H1 (cell line): ENCODE results near the gene RBM44. TPM values are rescaled to one million over a fixed set of nuclear protein-coding genes. Genes with fewer than 3 reads are reported as not detected.

Experiments used
- CTCF ChIA-PET: fragments of 300-600 bp; sonication (Branson Sonifier 250); formaldehyde crosslinking; loops from one replicate; lab custom pipeline; 2021; ENCODE audit not compliant: partially characterized antibody; lab: Charles Lee
- POLR2A ChIA-PET: fragments of 300-600 bp; sonication (Branson Sonifier 250); formaldehyde crosslinking; loops from one replicate; lab custom pipeline; 2021; ENCODE audit warnings: inconsistent platforms; ENCODE audit not compliant: partially characterized antibody; lab: Charles Lee
- DNase-seq, 2 experiments: peaks; one replicate each; pipeline versions ENCODE4 v3.0.0 to v3.0.0-alpha.2; 2010 to 2022; ENCODE audit warnings: low spot score in 2 of 2, low read depth in 1 of 2, mixed read lengths in 1 of 2
- FAIRE-seq: peaks from 2 replicates; lab custom pipeline; 2011; peaks lifted over from hg19 to GRCh38; lab: Jason Lieb, UNC
- H2AFZ ChIP-seq: 2 replicates; pipeline ENCODE4 v1.8.1; 2012; ENCODE audit warnings: low read length, inconsistent platforms
- H2AK5ac ChIP-seq: 2 replicates; pipeline ENCODE4 v1.6.1; 2013; ENCODE audit warnings: low read depth, low read length
- H2BK120ac ChIP-seq: replicated peaks from 2 replicates; pipeline ENCODE3; 2013; ENCODE audit warnings: low read depth, low read length, inconsistent platforms
- H2BK12ac ChIP-seq: 2 replicates; pipeline ENCODE4 v1.6.1; 2013; ENCODE audit warnings: low read depth, low read length
- H2BK15ac ChIP-seq: 2 replicates; pipeline ENCODE4 v1.6.1; 2013; ENCODE audit warnings: low read length
- H2BK20ac ChIP-seq: 2 replicates; pipeline ENCODE4 v1.6.1; 2013; ENCODE audit warnings: low read length
- H2BK5ac ChIP-seq: 2 replicates; pipeline ENCODE4 v1.6.1; 2013; ENCODE audit warnings: low read depth, low read length
- H3K14ac ChIP-seq: 2 replicates; pipeline ENCODE4 v1.6.1; 2013; ENCODE audit warnings: inconsistent platforms; ENCODE audit not compliant: insufficient read length
- H3K18ac ChIP-seq: 2 replicates; pipeline ENCODE4 v1.6.1; 2013; ENCODE audit warnings: low read length; ENCODE audit errors: extremely low read depth
- H3K23ac ChIP-seq: 2 replicates; pipeline ENCODE4 v1.6.1; 2013; ENCODE audit warnings: inconsistent platforms; ENCODE audit not compliant: insufficient read length
- H3K23me2 ChIP-seq: 2 replicates; pipeline ENCODE4 v1.6.1; 2013; ENCODE audit warnings: low read depth, low read length
- H3K27ac ChIP-seq: 2 replicates; pipeline ENCODE4 v1.6.1; 2011; ENCODE audit warnings: low read depth, low read length, inconsistent platforms
- H3K27me3 ChIP-seq, 4 experiments: replicated peaks in 1 of 4; 1 replicate in 1 of 4; 2 replicates in 3 of 4; pipeline versions ENCODE4 v1.6.1 to v1.8.1; 2011 to 2013; ENCODE audit warnings: low read length in 3 of 4, mild to moderate bottlenecking in 3 of 4, inconsistent platforms in 2 of 4, mixed read lengths in 2 of 4, moderate library complexity in 1 of 4; ENCODE audit not compliant: control insufficient read depth in 3 of 4, insufficient read depth in 3 of 4; ENCODE audit errors: extremely low read depth in 1 of 4
- H3K36me3 ChIP-seq, 4 experiments: 2 replicates each; pipeline versions ENCODE4 v1.6.1 to v1.8.1; 2011 to 2013; ENCODE audit warnings: mild to moderate bottlenecking in 4 of 4, low read length in 3 of 4, moderate library complexity in 2 of 4, control low read depth in 1 of 4, inconsistent platforms in 1 of 4; ENCODE audit not compliant: insufficient read depth in 4 of 4, control insufficient read depth in 2 of 4
- H3K4ac ChIP-seq: replicated peaks from 2 replicates; pipeline ENCODE3; 2013; ENCODE audit warnings: low read length, low read depth, mixed read lengths, inconsistent platforms; ENCODE audit not compliant: insufficient read length
- H3K4me1 ChIP-seq, 4 experiments: replicated peaks in 1 of 4; 1 replicate in 1 of 4; 2 replicates in 3 of 4; pipeline versions ENCODE4 v1.6.1 to v1.8.1; 2011 to 2013; ENCODE audit warnings: low read length in 3 of 4, inconsistent platforms in 2 of 4, mixed read lengths in 1 of 4; ENCODE audit not compliant: insufficient read depth in 4 of 4, control insufficient read depth in 3 of 4
- H3K4me2 ChIP-seq, 2 experiments: 2 replicates each; pipeline versions ENCODE4 v1.6.1 to v1.8.1; 2011 to 2013; ENCODE audit warnings: low read depth in 2 of 2, low read length in 2 of 2, control low read depth in 1 of 2, inconsistent platforms in 1 of 2, mild to moderate bottlenecking in 1 of 2; ENCODE audit not compliant: insufficient read depth in 1 of 2
- H3K4me3 ChIP-seq, 4 experiments: fragments of 200-600, 300-600 bp in 1 of 4; sonication (generic), shearing (Covaris generic), sonication (Bioruptor Twin) in 1 of 4; 2 replicates each; pipeline versions ENCODE4 v1.5.1 to v1.8.1; 2011 to 2016; ENCODE audit warnings: low read length in 4 of 4, low read depth in 3 of 4, control low read depth in 2 of 4, inconsistent platforms in 2 of 4, mild to moderate bottlenecking in 2 of 4, mixed read lengths in 1 of 4, moderate library complexity in 1 of 4; ENCODE audit not compliant: insufficient read depth in 2 of 4; ENCODE audit errors: extremely low read depth in 1 of 4
- H3K56ac ChIP-seq: replicated peaks from 2 replicates; pipeline ENCODE3; 2013; ENCODE audit warnings: low read depth, mild to moderate bottlenecking, mixed read lengths, low read length, inconsistent platforms; ENCODE audit not compliant: insufficient read length
- H3K79me1 ChIP-seq: 2 replicates; pipeline ENCODE4 v1.6.1; 2013; ENCODE audit warnings: low read depth, low read length, control low read depth
- H3K79me2 ChIP-seq, 2 experiments: 2 replicates each; pipeline versions ENCODE4 v1.6.1 to v1.8.1; 2012 to 2013; ENCODE audit warnings: low read length in 2 of 2, mild to moderate bottlenecking in 2 of 2, inconsistent platforms in 1 of 2; ENCODE audit not compliant: insufficient read depth in 2 of 2, control insufficient read depth in 1 of 2
- H3K9ac ChIP-seq, 4 experiments: replicated peaks in 1 of 4; 1 replicate in 1 of 4; 2 replicates in 3 of 4; pipeline versions ENCODE4 v1.6.1 to v1.8.1; 2011 to 2013; ENCODE audit warnings: low read depth in 3 of 4, low read length in 3 of 4, control low read depth in 2 of 4, mild to moderate bottlenecking in 2 of 4, moderate library complexity in 2 of 4, inconsistent platforms in 1 of 4; ENCODE audit errors: extremely low read depth in 1 of 4
- H3K9me3 ChIP-seq, 2 experiments: 2 replicates each; pipeline versions ENCODE4 v1.6.1 to v1.8.1; 2012 to 2013; ENCODE audit warnings: mild to moderate bottlenecking in 2 of 2, moderate library complexity in 2 of 2, control low read depth in 1 of 2, inconsistent platforms in 1 of 2, low read depth in 1 of 2, low read length in 1 of 2, mixed read lengths in 1 of 2; ENCODE audit not compliant: insufficient read depth in 2 of 2
- H4K20me1 ChIP-seq, 2 experiments: replicated peaks in 1 of 2; 2 replicates each; pipeline versions ENCODE3 to v1.8.1; 2011 to 2013; ENCODE audit warnings: inconsistent platforms in 2 of 2, low read length in 2 of 2, mild to moderate bottlenecking in 1 of 2; ENCODE audit not compliant: insufficient read depth in 2 of 2, control insufficient read depth in 1 of 2
- H4K5ac ChIP-seq: 2 replicates; pipeline ENCODE4 v1.6.1; 2013; ENCODE audit warnings: low read length, low read depth, mixed read lengths, inconsistent platforms; ENCODE audit not compliant: insufficient read length
- H4K8ac ChIP-seq: 2 replicates; pipeline ENCODE4 v1.8.0; 2013; ENCODE audit warnings: mild to moderate bottlenecking, moderate library complexity, low read length, inconsistent platforms; ENCODE audit not compliant: insufficient read depth; ENCODE audit errors: extremely low read depth
- H4K91ac ChIP-seq: replicated peaks from 2 replicates; pipeline ENCODE3; 2013; ENCODE audit warnings: low read length, mixed read lengths, inconsistent platforms; ENCODE audit not compliant: insufficient read length
- ATF2 ChIP-seq: IDR thresholded peaks from 2 replicates; pipeline ENCODE4 v1.6.1; 2012; ENCODE audit warnings: low read length, inconsistent platforms
- ATF3 ChIP-seq: IDR thresholded peaks from 2 replicates; pipeline ENCODE4 v1.6.1; 2011; ENCODE audit warnings: low read depth, mild to moderate bottlenecking, low read length; ENCODE audit not compliant: insufficient read depth
- CBX8 ChIP-seq: fragments of 300-800, 300-1000 bp; sonication (generic); IDR thresholded peaks from 2 replicates; pipeline ENCODE4 v1.7.1; 2016; ENCODE audit warnings: low read depth, low read length, borderline replicate concordance
- CHD1 ChIP-seq: IDR thresholded peaks from 2 replicates; pipeline ENCODE4 v1.6.1; 2012; ENCODE audit warnings: low read depth, low read length, improper control_type of control experiment
- JUND ChIP-seq: IDR thresholded peaks from 2 replicates; pipeline ENCODE4 v1.6.1; 2011; ENCODE audit warnings: mild to moderate bottlenecking, improper control_type of control experiment, low read length
- RXRA ChIP-seq: IDR thresholded peaks from 2 replicates; pipeline ENCODE4 v1.6.1; 2011; ENCODE audit warnings: low read depth, mild to moderate bottlenecking, low read length, moderate library complexity; ENCODE audit not compliant: insufficient read depth
- SRF ChIP-seq: IDR thresholded peaks from 2 replicates; pipeline ENCODE4 v1.6.1; 2011; ENCODE audit warnings: mild to moderate bottlenecking, low read depth, low read length, moderate library complexity
- WGBS, 2 experiments: shearing (Covaris generic) in 1 of 2; methylation state at CpG; one replicate each; pipeline versions ENCODE4 v1.1.6 to v1.1.7; 2013 to 2015; ENCODE audit warnings: low lambda C conversion rate in 2 of 2, mixed read lengths in 2 of 2, inconsistent platforms in 1 of 2, low coverage in 1 of 2, missing lambda C conversion rate in 1 of 2; ENCODE audit not compliant: insufficient replicate concordance in 2 of 2, insufficient coverage in 1 of 2, insufficient read length in 1 of 2; ENCODE audit errors: extremely low coverage in 1 of 2, missing lambda C conversion rate in 1 of 2; 5-methylcytosine and 5-hydroxymethylcytosine counted together
- polyA plus RNA-seq, 7 experiments: library from polyadenylated mRNA; depleted of rRNA in 3 of 7; stranded (reverse) in 5 of 7; unstranded in 2 of 7; fragments of >200 nt in 5 of 7; fragments of 200-250 nt in 2 of 7; gene quantifications; 1 replicate in 5 of 7; 2 replicates in 1 of 7; 4 replicates in 1 of 7; pipeline versions ENCODE4 v1.2.1 to v1.2.3, GENCODE V29; 2011 to 2013; ENCODE audit warnings: missing spikeins in 2 of 7, mixed read lengths in 2 of 7
- total RNA-seq: library from RNA; stranded (reverse); fragmentation: NEBNext Ultra II Directional; extraction: Animal tissue kit (Norgen Biotek cat#: 25700); gene quantifications from 2 replicates; pipeline ENCODE4 v1.2.1, GENCODE V29; 2021

The RBM44 gene
- total and polyA plus RNA-seq, 2 of the 8 experiments (the other 6 are each of a cell fraction or from before 2014, with no cell fraction given), result 0.12 to 0.43 TPM

- Histone ChIP-seq H4K20me1 (no peaks in the 10 kb centered on the region), H3K36me3 (peaks cover 2 to 34% (median 15%) of the 10 kb centered on the region in 4 experiments; a peak in 6 of 8 replicates)
- POLR2A ChIA-PET, result no interaction called here
- TF ChIP-seq SRF (no peak), ATF3 (no peak), ATF2 (no peak), JUND (no peak), CHD1 (no peak), RXRA (no peak), CBX8 (no peak)
Measured at GRCh38 chr2:237752761-237753165, 45.8 kb upstream of the RBM44 start.

More at GRCh38 chr2:237752761-237753165, 45.8 kb upstream of the RBM44 start:
- Histone ChIP-seq H2AK5ac (no peak overlapping the region), H3K18ac (no peak overlapping the region), H3K14ac (no peak overlapping the region), H3K27ac (no peak overlapping the region), H4K91ac (no peak overlapping the region), H3K4me3 (no peak overlapping the region), H3K23me2 (no peaks in the 10 kb centered on the region), H2BK120ac (no peak overlapping the region), H3K9me3 (no peaks in the 10 kb centered on the region), H3K4me1 (no peaks in the 10 kb centered on the region), H4K8ac (no peak overlapping the region), H2AFZ (no peak overlapping the region), H3K23ac (no peak overlapping the region), H3K4ac (no peak overlapping the region), H3K56ac (no peak overlapping the region), H2BK12ac (no peak overlapping the region), H3K79me2 (no peaks in the 10 kb centered on the region), H3K9ac (no peak overlapping the region), H4K5ac (no peak overlapping the region), H3K4me2 (no peak overlapping the region), H2BK20ac (no peak overlapping the region), H2BK15ac (no peak overlapping the region), H2BK5ac (no peak overlapping the region), H3K79me1 (no peaks in the 10 kb centered on the region), H3K27me3 (no peaks in the 10 kb centered on the region)
- DNase-seq (no peak), FAIRE-seq (no peak)
- 93% methylated on average over 5 of the region's 5 CpGs; no CpG with 5 or more reads in 1 of the 2 experiments for WGBS, 2 experiments
- CTCF ChIA-PET, result interaction anchor here (1.0 to 1.1 kb wide), 3 partner anchors 14 to 79 kb away, joined by 3 read pairs; no protein-coding TSS in a partner anchor
